B cell (primary cell): ENCODE data around the gene TCF7. TPM values are rescaled to one million over a fixed set of nuclear protein-coding genes. Genes with fewer than 3 reads are reported as not detected.

Experiments used
- ATAC-seq: fragments of 200-7000 bp; cut with Tn5 transposase; one replicate; pipeline ENCODE4 v1.10.0; 2021; ENCODE audit warnings: low read depth, mild to moderate bottlenecking, moderate number of reproducible peaks, moderate library complexity
- CTCF ChIA-PET: fragments of 350-600 bp; sonication (Branson Sonifier 250); formaldehyde crosslinking; loops from one replicate; lab custom pipeline; 2021; ENCODE audit warnings: antibody characterized with exemption, inconsistent platforms; lab: Charles Lee
- POLR2A ChIA-PET: fragments of 350-600 bp; sonication (Branson Sonifier 250); formaldehyde crosslinking; loops from one replicate; lab custom pipeline; 2021; ENCODE audit warnings: antibody characterized with exemption; lab: Charles Lee
- DNase-seq: peaks from one replicate; pipeline ENCODE4 v3.0.0; 2013
- H2AFZ ChIP-seq: 2 replicates; pipeline ENCODE4 v1.6.1; 2012; ENCODE audit warnings: mild to moderate bottlenecking, low read depth, low read length; ENCODE audit not compliant: insufficient read depth, poor library complexity, severe bottlenecking
- H3K27ac ChIP-seq, 2 donors: 1 replicate in 1 of 2; 2 replicates in 1 of 2; pipeline ENCODE4 v1.5.1; 2012 to 2013; ENCODE audit warnings: low read length in 2 of 2, mild to moderate bottlenecking in 2 of 2, moderate library complexity in 1 of 2
- H3K27me3 ChIP-seq, 4 experiments: fragments of 200-600 bp in 1 of 4; sonication (generic) in 1 of 4; replicated peaks in 1 of 4; 1 replicate in 2 of 4; 2 replicates in 2 of 4; pipeline versions ENCODE4 v1.6.1 to v1.7.0; 2013 to 2016; ENCODE audit warnings: low read length in 3 of 4, mild to moderate bottlenecking in 2 of 4, mixed read lengths in 1 of 4, moderate library complexity in 1 of 4; ENCODE audit not compliant: insufficient read depth in 4 of 4, control insufficient read depth in 3 of 4; ENCODE audit errors: control extremely low read depth in 1 of 4
- H3K36me3 ChIP-seq, 2 experiments: replicated peaks in 1 of 2; 1 replicate in 1 of 2; 2 replicates in 1 of 2; pipeline versions ENCODE4 v1.6.1 to v1.7.1; 2013; ENCODE audit warnings: low read length in 1 of 2; ENCODE audit not compliant: insufficient read depth in 2 of 2, control insufficient read depth in 1 of 2; ENCODE audit errors: control extremely low read depth in 1 of 2, extremely low read depth in 1 of 2
- H3K4me1 ChIP-seq, 2 donors: fragments of 200-600 bp in 1 of 2; sonication (generic) in 1 of 2; 1 replicate in 1 of 2; 2 replicates in 1 of 2; pipeline versions ENCODE4 v1.5.1 to v1.6.1; 2013 to 2017; ENCODE audit warnings: low read length in 2 of 2; ENCODE audit not compliant: control insufficient read depth in 2 of 2, insufficient read depth in 2 of 2
- H3K4me2 ChIP-seq: replicated peaks from 2 replicates; pipeline ENCODE3; 2012; ENCODE audit warnings: mild to moderate bottlenecking, low read depth, low read length; ENCODE audit not compliant: poor library complexity, severe bottlenecking
- H3K4me3 ChIP-seq, 5 experiments: fragments of 200-600 bp in 1 of 5; sonication (generic) in 1 of 5; 1 replicate in 3 of 5; 2 replicates in 2 of 5; pipeline versions ENCODE4 v1.5.1 to v1.7.0; 2011 to 2016; ENCODE audit warnings: low read length in 4 of 5, mild to moderate bottlenecking in 4 of 5, low read depth in 2 of 5, control low read depth in 1 of 5, moderate library complexity in 1 of 5; ENCODE audit not compliant: insufficient read depth in 1 of 5; ENCODE audit errors: control extremely low read depth in 1 of 5, extremely low read depth in 1 of 5
- H3K79me2 ChIP-seq: fragments of 200-600 bp; sonication (generic); one replicate; pipeline ENCODE4 v1.6.0; 2016; ENCODE audit warnings: low read length; ENCODE audit not compliant: control insufficient read depth, insufficient read depth
- H3K9ac ChIP-seq: fragments of 200-600 bp; sonication (generic); 2 replicates; pipeline ENCODE4 v1.6.1; 2017; ENCODE audit warnings: mild to moderate bottlenecking, low read length, moderate library complexity
- H3K9me3 ChIP-seq, 3 donors: one replicate each; pipeline versions ENCODE4 v1.6.1 to v1.7.1; 2013; ENCODE audit warnings: low read length in 2 of 3; ENCODE audit not compliant: control insufficient read depth in 2 of 3, insufficient read depth in 1 of 3; ENCODE audit errors: control extremely low read depth in 1 of 3
- H4K20me1 ChIP-seq: 2 replicates; pipeline ENCODE4 v1.6.0; 2012; ENCODE audit warnings: mild to moderate bottlenecking, low read length; ENCODE audit not compliant: insufficient read depth, control insufficient read depth, poor library complexity, severe bottlenecking
- H3K27ac Mint-ChIP-seq: one replicate; pipeline ENCODE4 v1.8.0; 2021; ENCODE audit warnings: mixed read lengths
- H3K27me3 Mint-ChIP-seq: one replicate; pipeline ENCODE4 v1.8.0; 2021; ENCODE audit warnings: mixed read lengths
- H3K4me1 Mint-ChIP-seq: one replicate; pipeline ENCODE4 v1.8.0; 2021; ENCODE audit warnings: mixed read lengths
- H3K4me3 Mint-ChIP-seq: one replicate; pipeline ENCODE4 v1.8.0; 2021; ENCODE audit warnings: mixed read lengths
- H3K9me3 Mint-ChIP-seq: one replicate; pipeline ENCODE4 v1.8.0; 2022; ENCODE audit warnings: mixed read lengths; ENCODE audit not compliant: insufficient read depth
- CTCF ChIP-seq: fragments of 200-600 bp; IDR thresholded peaks from one replicate; pipeline ENCODE4 v1.8.0; 2022; ENCODE audit warnings: antibody characterized with exemption, mild to moderate bottlenecking
- EZH2 ChIP-seq: IDR thresholded peaks from 2 replicates; pipeline ENCODE4 v1.6.1; 2012; ENCODE audit warnings: borderline replicate concordance, low read depth, mild to moderate bottlenecking, moderate library complexity, low read length; ENCODE audit not compliant: insufficient read depth, poor library complexity, severe bottlenecking
- WGBS: methylation state at CpG from one replicate; pipeline ENCODE4 v1.1.5; 2013; ENCODE audit warnings: missing lambda C conversion rate; ENCODE audit not compliant: insufficient coverage; 5-methylcytosine and 5-hydroxymethylcytosine counted together
- intact Hi-C: fragments of 100-400 bp; cut with micrococcal nuclease; formaldehyde crosslinking; loops from one replicate; pipeline ENCODE4 v1.10.0; 2022
- polyA plus RNA-seq: library from polyadenylated mRNA; depleted of rRNA; stranded (reverse); fragments of >200 nt; gene quantifications from 2 replicates; pipeline ENCODE4 v1.2.3, GENCODE V29; 2012
- total RNA-seq, 2 donors: library from RNA; stranded (reverse); fragments of 120-200 nt in 1 of 2; gene quantifications; 1 replicate in 1 of 2; 2 replicates in 1 of 2; pipeline versions ENCODE4 v1.2.3 to v1.2.4, GENCODE V29; 2013 to 2022

Gene TCF7
- total and polyA plus RNA-seq, 2 donors (not counting 1 experiment from before 2014, with no cell fraction given), result 26.8 to 61.1 TPM

- Mint-ChIP-seq H3K27ac (peak overlapping the region; percentile 98), H3K9me3 (no peaks in the 10 kb centered on the region), H3K4me3 (peak overlapping the region; percentile 96), H3K27me3 (no peaks in the 10 kb centered on the region), H3K4me1 (peaks cover 34% of the 10 kb centered on the region)
- H3K27ac ChIP-seq, result peak overlapping the region; percentile 98 to 100
- CTCF ChIA-PET, result interaction anchor here (1.0 to 2.1 kb wide), 2 partner anchors 49 to 128 kb away, joined by 3 to 7 read pairs; partner anchors contain the start of gene PPP2CA
- ATAC-seq (no peak), DNase-seq (no peak)
- 1% methylated on average over 23 of the region's 31 CpGs for WGBS
- H2AFZ ChIP-seq, result peak overlapping the region; percentile 98
- H4K20me1 ChIP-seq, result peaks cover 52% of the 10 kb centered on the region
- no peaks in the 10 kb centered on the region for H3K27me3 ChIP-seq
- POLR2A ChIA-PET, result interaction anchor here (0.9 to 2.7 kb wide), 4 partner anchors 17 to 191 kb away, joined by 3 to 35 read pairs (median 3); partner anchors contain the start of genes CDKL3 and PPP2CA
- peak overlapping the region; percentile 86 for H3K4me2 ChIP-seq
- peaks cover 25 to 27% of the 10 kb centered on the region in 2 donors for H3K4me1 ChIP-seq
- H3K9me3 ChIP-seq, result no peaks in the 10 kb centered on the region
- peaks cover 12 to 22% of the 10 kb centered on the region in 2 experiments for H3K36me3 ChIP-seq
- peaks cover 64% of the 10 kb centered on the region for H3K79me2 ChIP-seq
- H3K4me3 ChIP-seq, result peak overlapping the region; percentile 73 to 100 (median 93)
- intact Hi-C loops, result loop anchor here (1.0 to 5.0 kb wide), 6 partner anchors 195 to 729 kb away; partner anchors contain the start of genes CAMLG, DDX46, JADE2 and PCBD2
- peak overlapping the region; percentile 100 for H3K9ac ChIP-seq
- no peak for TF ChIP-seq CTCF
- no peak for TF ChIP-seq EZH2
Measured at GRCh38 chr5:134175921-134176510, 61.5 kb downstream of the TCF7 start.
